Mammary epithelial cell (primary cell): ENCODE results near the gene MGAT4C.
A peak's percentile ranks its signal among the peaks of the same experiment; 100 is the strongest.

Experiments used
- EZH2 ChIP-seq: IDR thresholded peaks from 2 replicates; pipeline ENCODE4 v1.6.1; 2012; ENCODE audit warnings: low read length, inconsistent platforms, borderline replicate concordance
- TF ChIP-seq, protein P1 (sequence below), 2 donors: IDR thresholded peaks in 1 of 2; conservative IDR thresholded peaks in 1 of 2; 2 replicates each; pipeline ENCODE4 v1.5.1; 2011 to 2012; ENCODE audit warnings: inconsistent platforms in 2 of 2, low read length in 2 of 2, mild to moderate bottlenecking in 2 of 2, control low read depth in 1 of 2, low read depth in 1 of 2; ENCODE audit not compliant: insufficient read depth in 1 of 2; ENCODE audit errors: extremely low read depth in 1 of 2

DNA sequence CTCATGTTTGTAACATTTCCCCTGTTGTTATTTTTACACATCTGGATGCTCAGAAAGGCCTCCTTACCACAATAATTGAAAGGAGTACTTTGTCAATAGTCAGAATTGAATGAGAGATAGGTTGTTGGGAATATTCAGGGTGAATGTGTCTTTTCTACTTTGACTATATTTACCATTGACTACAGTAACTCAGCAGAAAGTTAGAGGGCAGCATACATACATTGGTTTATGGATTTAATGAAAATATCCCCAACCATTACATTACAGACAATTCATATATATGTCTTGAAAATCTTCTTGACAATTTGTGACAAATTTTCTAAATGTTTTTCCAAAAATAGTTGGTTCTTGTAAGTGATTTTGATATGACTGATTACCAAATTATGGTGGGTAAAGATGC lies 284.4 kb downstream of the MGAT4C start:
- TF ChIP-seq, protein P1, sequence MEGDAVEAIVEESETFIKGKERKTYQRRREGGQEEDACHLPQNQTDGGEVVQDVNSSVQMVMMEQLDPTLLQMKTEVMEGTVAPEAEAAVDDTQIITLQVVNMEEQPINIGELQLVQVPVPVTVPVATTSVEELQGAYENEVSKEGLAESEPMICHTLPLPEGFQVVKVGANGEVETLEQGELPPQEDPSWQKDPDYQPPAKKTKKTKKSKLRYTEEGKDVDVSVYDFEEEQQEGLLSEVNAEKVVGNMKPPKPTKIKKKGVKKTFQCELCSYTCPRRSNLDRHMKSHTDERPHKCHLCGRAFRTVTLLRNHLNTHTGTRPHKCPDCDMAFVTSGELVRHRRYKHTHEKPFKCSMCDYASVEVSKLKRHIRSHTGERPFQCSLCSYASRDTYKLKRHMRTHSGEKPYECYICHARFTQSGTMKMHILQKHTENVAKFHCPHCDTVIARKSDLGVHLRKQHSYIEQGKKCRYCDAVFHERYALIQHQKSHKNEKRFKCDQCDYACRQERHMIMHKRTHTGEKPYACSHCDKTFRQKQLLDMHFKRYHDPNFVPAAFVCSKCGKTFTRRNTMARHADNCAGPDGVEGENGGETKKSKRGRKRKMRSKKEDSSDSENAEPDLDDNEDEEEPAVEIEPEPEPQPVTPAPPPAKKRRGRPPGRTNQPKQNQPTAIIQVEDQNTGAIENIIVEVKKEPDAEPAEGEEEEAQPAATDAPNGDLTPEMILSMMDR (conservative IDR thresholded peaks at IDR 0.05 in 1 of 2, IDR thresholded peaks at IDR 0.05 in 1 of 2; ENCODE audit: extremely low read depth in 1 of 2, insufficient read depth in 1 of 2, low read depth in 1 of 2, low read length in 2 of 2) = peak; percentile 14 to 39
- TF ChIP-seq EZH2 = no peak
